ENCODE results near the gene F12.
A peak's percentile ranks its signal among the peaks of the same experiment; 100 is the strongest.
"Not testable (repeated sequence)": the region's sequence is repeated elsewhere in the genome, so short reads cannot be mapped to it uniquely, and the experiment has no call there.

F12 gene

DNA sequence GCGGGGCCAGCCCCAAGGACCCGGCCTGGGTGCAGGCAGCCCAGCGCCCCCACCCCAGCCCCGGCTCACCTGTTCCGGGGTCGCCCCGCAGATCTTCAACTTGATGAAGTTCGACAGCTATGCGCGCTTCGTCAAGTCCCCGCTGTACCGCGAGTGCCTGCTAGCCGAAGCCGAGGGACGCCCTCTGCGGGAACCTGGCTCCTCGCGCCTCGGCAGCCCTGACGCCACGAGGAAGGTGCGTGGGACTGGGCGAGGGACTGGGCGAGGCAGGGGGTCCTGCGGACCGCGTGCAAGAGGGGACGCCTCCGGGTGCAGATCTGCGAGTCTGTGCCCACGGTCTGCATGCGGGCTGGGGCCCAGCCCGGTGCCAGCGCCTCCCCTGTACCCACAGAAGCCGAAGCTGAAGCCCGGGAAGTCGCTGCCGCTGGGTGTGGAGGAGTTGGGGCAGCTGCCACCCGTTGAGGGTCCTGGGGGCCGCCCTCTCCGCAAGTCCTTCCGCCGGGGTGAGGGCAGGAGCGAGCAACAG, 42.0 kb downstream of the F12 start:
- DNase-seq = no peak

DNA sequence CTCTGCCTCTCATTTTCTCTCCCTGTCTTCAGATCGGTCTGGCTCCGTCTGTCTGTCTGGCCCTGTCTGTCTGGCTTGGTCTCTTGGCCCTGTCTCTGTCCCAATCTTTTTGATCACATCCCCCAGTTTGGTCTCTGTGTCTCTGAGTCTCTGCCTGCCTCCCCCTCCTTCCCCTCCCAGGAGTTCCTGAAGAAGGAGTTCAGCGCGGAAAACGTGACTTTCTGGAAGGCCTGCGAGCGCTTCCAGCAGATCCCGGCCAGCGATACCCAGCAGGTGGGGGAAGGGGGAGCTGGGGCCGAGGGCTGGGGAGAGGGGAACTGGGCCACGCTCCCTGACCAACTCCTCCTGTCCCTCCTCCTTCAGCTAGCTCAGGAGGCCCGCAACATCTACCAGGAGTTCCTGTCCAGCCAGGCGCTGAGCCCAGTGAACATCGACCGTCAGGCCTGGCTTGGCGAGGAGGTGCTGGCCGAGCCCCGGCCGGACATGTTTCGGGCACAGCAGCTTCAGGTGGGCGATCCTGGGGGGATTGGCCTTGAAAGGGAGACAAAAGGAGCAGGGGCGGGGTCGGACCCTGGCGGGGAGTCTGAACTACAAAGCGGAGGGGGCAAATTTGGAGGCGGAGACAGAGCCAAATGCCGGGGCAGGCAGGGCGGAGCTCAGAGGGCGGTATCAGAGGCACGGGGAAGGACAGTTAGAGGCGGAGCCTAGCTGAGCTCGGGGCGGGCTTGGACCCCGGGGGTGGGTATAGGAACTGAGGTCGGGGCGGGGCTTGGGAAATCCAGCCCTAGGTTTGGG, 42.6 kb downstream of the F12 start:
- no peak for DNase-seq

DNA sequence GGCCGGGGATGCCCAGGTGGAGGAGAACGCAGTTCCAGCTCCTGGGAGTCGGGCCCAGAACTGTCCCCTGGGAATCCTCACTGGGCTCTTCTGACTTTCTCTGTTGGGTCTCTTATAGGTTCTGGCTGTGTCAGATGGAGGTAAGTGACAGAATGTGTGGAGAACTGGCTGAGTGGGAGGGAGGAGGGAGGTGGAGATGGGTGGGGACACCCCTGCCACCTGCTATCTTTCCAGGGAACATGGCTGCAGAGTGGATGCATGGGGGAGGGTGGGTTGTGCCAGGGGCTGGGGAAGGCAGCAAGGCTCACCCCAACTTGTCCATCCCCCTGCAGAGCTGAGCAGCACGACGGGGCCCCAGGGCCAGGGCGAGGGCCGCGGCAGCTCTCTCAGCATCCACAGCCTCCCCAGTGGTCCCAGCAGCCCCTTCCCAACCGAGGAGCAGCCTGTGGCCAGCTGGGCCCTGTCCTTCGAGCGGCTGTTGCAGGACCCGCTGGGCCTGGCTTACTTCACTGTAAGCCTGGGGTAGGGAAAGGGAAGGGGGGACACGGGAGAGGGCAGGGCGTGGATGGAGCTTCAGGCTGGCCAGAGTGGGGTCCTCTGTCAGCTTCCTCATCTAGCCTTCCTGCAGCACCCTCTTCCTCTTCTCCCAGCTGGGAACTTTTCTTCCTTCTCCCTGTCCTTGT, 43.4 kb downstream of the F12 start:
- DNase-seq = no peak

DNA sequence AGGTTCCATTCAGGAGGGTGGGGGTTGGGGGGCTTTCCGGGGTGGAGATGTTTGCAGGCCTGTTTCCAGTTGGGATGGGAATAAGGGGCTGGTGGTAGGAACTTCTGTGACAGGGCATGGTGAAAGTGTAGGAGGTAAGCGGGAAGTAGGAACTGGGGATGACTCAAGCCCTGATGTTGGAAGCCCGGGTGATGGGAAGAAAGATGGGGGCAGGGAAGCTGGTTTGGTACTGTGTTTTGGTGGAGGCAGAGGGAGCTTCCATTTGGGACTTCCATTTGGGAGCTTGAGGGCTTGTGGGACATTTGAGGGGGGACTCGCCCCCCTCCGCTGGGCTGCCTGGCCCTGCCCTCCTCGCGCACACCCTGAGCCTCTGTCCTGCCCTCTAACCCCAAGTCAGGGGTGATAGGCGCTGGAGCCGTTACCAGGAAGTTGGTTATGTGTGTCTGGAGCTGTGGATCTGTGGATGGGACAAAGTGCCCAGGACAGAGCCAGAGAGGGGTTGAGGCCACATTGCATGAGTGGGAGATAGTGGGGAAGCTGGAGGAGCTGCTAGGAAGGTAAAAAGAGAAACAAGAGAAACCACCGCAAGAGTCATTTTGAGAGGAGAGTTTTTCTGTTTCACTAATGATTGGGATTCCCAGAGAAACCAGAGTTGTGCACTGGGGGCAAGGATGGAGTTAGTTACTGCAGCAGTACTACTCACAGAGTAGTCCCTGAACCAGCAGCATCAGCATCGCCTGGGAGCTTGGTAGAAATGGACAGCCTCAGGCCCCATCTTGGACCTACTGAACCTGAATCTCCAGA, 45.0 kb downstream of the F12 start:
- no peak for DNase-seq

DNA sequence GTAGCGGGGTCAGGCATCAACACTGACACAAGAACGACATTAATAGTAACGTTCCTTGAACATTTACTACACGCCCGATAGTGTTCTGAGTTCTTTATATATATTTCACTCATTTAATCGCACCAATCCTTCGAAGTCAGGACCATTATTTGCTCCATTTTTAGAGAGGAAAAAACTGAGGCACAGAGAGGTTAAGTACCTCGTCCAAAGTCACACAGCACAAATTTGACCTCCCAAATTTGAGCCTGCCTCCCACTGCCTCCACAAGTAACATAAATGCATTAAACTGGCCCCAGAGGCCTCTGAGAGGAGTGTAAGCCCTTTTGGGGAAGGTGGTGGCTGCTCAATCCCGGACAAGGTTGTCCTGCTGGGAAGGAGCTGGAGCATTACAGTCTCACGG, 45.8 kb downstream of the F12 start:
- no peak for DNase-seq

DNA sequence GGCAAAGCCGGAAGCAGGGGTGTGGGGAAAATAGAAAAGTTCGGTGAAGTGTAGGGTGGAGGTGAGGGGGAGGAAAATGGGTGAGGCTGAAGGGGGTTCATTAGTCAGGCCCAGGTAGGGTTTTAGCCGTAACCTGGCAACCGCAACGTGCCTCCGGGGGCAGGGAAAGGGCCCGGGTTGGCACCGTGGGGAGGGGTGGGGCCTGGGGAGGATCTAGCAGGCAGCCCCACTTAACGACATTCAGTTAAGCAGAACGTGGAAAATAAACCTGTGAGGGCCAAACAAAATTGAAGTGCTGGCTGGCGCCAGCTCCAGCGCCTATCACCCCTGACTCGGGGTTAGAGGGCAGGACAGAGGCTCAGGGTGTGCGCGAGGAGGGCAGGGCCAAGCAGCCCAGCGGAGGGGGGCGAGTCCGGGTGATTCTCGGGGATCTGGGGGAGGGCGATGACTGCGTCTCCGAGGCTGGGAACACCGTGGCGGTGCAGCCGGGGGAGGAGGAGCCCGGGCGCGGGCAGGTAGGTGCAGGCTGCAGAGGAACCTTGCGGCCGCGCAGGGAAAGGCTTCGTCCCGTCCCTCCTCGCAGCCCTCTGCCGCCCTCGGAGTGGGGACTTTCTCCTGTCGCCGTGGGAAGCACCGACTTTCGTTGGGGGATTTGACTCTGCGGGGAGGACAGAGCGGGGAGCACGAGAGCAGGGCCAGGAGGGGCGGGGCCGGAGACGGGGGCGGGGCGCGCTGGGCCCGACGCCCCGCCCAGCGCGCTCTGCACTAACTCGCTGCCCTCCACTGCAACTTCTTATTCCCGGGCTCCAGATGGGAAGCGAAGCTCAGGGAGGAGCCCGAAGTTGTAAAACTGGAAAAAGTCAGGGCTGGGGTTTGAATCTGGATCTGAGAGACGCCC, 46.5 kb downstream of the F12 start:
- DNase-seq = no peak

DNA sequence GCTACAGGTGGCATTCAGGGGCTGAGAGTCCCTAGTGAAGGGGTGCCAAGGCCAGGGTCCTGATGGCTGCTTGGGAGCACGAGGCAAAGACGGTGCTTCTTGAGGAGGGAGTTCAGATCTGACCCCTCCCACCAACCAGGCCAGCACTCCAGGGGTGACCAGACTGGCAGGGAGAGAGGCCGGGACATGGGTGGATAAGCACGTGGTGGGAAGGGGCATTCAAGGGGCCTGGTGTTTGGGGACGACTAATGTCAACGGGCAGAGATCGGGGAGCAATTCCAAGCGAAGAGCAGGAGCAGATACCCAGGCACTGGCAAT, 47.1 kb downstream of the F12 start:
- DNase-seq = no peak

DNA sequence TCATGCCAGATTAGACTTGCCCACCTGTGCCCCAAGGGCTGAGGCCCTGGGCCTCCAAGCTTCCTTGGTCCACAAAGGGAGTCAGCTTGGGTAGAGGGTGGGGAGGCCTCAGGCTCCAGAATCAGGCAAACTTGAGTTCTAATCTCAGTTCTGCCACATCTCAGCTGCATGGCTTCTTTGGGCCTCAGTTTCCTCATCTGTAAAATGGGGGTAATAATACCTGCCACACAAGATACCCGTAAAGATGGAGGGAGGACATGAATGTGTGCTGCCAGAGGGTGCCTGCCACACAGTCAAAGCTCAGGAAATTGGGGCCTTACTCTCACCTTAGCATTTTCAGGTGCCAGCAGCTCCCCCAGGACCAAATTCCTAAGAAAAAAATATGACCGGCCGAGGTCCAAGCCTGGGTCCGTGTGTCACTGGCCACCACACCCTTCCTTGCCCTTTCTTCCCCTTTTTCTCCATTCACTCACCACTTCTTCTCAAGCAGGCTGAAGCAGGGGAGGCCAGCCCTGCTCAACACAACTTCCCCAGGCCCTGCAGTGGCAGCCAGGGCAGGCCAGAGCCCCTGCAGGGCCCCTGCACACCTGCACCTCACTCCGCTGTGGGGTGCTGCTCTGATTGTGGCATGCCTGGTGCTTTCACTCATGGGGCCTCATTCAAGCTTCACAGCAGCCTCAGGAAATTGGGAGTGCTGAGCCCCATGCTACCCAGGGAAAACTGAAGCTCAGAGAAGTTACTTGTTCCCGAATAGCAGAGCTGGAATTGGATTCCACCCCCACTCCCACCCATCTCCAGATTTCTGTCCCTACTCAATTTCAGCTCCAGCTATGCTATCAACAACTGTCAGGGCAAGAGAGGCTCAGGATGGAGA, 47.7 kb downstream of the F12 start:
- DNase-seq = no peak

DNA sequence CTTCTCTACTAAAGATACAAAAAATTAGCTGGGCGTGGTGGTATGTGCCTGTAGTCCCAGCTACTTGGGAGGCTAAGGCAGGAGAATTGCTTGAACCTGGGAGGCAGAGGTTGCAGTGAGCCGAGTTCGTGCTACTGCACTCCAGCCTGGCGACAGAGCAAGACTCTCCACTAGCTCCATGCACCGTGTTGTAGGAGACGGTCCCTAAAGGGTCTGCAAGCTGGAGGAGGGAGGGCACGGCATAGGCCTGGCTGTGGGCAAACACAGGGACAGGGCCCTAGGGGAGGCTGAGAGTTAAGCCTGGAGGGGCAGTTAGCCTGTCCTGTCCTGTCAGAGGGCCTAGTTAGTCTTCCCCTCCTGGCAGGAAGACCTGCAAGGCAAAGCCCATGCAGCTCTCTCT, 48.6 kb downstream of the F12 start:
- not testable (repeated sequence) for DNase-seq

DNA sequence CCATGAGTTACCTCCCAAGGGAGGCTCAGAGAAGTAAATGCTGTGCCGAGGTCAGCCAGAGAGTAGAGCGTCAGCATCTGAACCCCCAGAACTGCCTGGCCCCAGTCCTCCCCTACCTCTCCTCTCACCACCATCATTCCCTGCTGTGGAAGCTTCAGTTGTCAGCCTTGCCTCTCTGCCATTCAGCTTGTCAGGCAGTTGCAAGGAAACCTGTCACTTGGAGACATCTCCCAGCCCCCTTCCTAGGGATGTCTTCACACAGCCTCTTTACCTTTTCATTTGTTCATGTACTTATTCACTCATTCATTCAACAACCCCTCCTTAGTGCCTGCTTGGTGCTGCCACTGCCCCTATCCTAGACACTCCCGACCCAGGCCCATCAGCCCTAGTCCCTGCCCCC, 49.5 kb downstream of the F12 start:
- no peak for DNase-seq

DNA sequence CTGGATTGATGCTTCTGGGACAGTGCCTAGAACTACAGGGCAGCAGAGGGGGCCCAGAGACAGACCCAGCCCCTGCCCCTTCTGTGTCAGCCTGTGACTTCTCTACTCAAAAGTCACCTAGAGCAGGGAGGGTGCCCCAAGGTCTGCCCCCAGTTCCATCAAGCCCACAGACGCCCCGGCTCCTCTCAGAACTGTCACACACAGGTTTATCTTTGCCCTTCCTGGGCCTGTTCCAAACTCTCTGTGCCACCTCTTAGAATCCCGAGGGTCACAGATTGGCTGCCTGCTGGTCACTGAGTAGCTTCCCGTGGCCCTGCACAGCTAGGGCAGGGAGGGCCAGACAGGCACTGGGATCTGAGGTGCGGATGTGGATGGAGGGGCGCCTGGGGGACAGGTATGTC, 49.9 kb downstream of the F12 start:
- no peak for DNase-seq

DNA sequence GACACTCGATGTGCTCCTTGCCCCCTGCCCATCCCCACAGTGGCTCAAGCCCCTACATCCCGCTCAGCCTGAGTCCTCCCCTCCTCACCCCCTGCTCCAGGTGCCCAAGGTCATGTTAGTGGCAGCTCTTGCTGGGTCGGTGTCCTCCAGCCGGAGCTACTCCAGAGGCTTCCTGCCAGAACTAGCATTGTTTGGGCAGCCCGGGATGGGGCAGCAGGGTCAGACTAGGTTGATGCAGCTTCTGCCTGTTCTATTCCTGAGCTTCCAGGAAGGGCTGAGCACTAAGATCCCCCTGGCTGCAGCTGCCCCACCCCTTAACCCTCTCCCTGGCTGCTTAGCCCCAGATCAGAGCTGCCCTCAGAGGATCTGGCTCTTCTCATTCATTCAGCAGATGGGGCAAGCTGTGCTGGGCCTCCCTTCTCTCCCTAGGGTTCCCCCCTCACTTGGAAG, 51.0 kb downstream of the F12 start:
- no peak for DNase-seq

DNA sequence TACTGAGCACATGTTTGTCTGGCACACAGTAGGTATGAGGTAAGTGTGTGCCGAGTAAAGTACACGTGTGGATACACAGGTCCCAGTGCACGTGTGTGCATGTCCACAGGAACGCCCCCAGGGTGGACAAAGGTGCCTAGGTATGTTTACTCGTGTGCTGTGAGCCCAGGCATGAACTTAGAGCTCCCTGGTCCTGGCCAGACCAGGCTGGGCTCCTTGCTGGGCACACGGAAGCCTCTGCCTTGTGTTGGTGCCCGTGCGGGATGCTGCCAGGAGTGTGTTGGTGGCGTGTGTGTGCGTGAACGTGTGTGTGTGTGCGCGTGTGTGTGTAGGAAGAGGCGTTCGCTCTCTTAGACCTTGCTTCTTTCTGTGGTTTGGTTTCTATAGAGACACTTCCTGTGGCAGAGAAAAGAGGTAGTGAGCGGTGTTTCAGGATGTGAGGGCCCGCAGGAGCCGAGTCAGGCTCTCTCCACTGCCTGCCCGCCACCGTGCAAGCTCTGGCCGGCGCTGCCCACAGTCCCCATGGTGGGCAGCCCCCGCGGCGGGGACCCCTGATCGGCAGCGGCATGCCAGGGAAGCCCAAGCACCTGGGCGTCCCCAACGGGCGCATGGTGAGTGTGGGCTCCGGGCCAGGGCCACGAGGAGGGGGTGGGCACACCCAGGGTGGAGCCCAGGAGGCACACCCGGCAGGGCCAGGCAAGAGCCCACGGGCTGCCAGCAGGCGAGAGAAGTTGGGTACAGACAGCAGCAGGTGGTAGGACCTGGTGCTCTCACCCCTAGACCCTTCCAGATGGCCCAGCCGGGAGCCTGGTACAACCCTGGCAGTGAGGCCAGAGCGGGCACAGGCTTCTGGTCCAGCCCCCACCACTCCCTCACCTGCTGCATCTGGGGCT, 51.7 kb downstream of the F12 start, which contains the start of gene RGS14:
Gene RGS14, plus strand, starts transcription at position 466 of the 893 bp plus-strand sequence. Its CDS starts 101 bp downstream, at position 567.
- peak; percentile 80 for DNase-seq

DNA sequence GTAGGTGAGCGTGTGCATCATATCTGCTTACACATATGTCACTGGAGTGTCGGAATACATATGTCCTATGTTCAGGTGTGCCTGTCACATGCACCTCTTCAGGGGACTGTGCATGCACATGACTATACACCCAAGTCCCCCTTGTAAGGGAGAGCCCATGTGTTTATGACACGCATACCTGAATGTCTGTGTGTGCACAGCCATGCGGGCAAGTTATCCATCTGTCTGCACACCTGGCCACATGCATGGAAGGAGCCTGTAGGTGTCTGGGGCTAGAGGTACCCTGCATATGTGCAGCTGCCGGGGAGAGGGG, 52.3 kb downstream of the F12 start:
- DNase-seq = no peak

DNA sequence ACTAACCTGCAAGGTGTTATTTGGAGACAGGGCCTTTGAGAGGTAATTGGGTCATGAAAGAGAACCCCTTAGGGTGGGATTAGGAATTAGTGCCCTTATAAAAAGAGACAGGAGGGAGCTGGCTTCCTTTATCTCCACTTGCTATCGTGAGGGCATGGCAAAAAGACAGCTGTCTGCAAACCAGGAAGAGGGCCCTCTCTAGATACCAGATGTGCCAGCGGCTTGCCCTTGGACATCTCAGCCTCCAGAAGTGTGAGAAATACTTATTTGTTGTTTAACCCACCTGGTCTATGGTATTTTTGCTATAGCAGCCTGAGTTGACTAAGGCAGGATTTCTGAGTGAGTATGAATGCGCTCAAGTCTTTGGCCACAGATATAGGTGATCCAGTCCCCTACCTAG, 52.6 kb downstream of the F12 start:
- peak; percentile 45 for DNase-seq

DNA sequence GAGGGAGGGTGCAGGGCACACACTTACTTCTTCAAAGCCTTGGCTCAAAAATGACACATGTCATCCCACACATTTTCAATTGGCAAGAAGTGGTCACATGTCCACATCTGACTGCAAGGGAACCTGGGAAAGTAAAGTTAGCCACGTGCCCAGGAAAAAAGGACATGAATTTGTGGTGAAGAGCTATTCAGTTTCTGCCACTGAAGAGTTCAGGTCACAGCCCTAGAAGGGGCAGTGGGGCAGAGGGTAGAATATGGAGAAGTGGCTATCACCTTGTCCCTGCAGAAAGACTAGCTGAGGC, 53.5 kb downstream of the F12 start:
- no peak for DNase-seq

DNA sequence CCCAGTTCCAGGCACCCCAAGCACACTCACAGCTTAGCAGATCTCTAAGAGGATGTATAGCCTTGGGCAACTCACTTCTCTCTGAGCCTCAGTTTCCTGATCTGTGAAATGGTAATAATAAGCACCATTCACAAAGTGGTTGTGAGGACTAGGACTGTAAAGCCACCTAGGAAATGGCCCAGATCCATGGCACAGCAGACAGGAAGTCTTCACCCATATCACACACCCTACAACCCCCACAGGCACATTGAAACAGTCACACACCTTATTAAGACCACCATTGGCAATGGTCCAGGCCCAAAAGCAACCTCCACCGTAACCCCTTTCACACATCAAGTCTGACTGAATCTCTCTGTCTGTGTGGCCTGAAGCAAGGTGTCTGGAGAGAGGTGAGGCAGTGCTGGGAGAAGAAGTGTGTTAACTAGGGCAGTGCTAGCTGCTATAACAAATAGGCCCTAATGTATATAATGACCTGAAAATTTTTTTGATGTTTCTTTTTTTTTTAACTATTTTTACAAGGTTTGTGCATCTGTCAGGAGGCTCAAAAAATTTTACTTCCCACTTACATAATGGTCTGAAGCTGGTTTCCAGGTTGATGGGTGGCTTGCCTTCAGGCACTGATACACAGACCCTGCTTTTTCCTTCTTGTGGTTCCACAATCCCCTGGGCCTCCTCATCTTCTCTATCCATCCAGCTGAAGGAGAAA, 54.0 kb downstream of the F12 start:
- DNase-seq = no peak

DNA sequence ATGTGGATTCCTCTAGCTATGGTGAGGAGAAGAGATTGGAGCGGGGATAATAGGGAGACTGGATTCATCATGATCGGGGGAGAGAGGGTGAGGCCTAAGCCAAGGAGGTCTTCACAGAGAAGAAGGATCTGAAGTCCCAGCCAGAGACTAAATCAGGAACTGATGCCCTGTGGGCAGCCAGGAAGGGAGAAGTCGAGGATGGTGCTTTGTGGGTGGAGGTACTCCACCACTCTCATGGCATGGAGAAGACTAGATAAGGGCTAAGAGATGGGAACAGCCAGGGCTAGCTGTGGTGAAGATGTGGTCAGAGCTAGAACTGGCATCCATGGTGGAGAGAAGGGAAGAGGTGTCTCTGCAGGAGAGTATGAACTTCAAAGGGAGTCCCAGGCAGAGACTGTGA, 54.7 kb downstream of the F12 start:
- DNase-seq = no peak

DNA sequence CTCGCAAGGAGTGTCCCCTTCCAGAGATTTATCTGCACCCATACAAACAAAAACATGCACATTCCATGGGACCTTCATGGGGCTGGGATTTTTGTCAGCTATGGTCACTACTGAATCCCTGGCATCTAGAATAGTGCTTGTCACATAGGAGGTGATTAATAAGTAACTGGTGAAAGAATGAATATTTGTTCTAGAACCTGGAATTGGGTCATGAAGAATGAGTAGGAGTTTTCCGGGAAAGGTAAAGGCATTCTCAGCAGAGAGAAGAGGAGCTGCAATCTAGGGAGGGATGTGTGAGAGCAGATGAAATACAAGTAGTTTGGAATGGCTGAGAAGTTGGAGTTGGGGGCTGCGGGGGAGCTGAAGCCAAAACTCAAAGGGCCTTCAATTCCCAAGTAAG, 55.1 kb downstream of the F12 start:
- DNase-seq = no peak

DNA sequence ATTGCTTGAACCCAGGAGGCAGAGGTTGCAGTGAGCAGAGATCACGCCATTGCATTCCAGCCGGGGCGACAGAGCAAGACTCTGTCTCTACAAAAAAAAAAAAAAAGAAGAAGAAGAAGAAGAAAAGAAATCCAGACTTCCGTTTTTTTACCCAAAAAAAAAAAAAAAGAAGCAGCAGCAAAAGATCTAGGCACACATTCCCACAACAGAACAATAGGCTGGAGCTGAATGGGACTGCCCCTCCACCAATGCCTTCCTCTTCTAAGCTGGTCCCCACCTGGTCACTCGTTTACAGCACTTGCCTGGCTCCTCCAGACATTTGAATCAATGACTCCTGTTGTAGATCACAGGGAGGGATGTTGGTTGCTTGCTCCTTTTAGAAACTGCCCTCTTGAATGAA, 56.3 kb downstream of the F12 start:
- no peak for DNase-seq
